ENCODE measurements around the gene CCNJL.

- no peak for TF ChIP-seq POLR2A (IDR thresholded peaks at IDR 0.05; ENCODE audit: low read length)
- no peak for TF ChIP-seq GATA1 (IDR thresholded peaks at IDR 0.05; ENCODE audit: low read depth, low read length)
Observed at GRCh38 chr5:160289721-160290120, 22.6 kb downstream of the CCNJL start.

Measured in erythroblast (primary cell).